ENCODE results near the gene HEATR9. TPM values are rescaled to one million over a fixed set of nuclear protein-coding genes. Genes with fewer than 3 reads are reported as not detected.

HEATR9 gene
- total RNA-seq, 1 experiment from 2014 or later: not detected

- Mint-ChIP-seq H3K36me3 (ENCODE audit: insufficient read depth, unreplicated experiment) (no peaks in the 10 kb centered on the region), H3K4me3 (ENCODE audit: unreplicated experiment) (no peak overlapping the region), H3K27ac (ENCODE audit: low read depth, unreplicated experiment) (no peak overlapping the region), H3K27me3 (ENCODE audit: insufficient read depth, unreplicated experiment) (no peaks in the 10 kb centered on the region), H3K9me3 (ENCODE audit: unreplicated experiment) (no peaks in the 10 kb centered on the region), H3K4me1 (ENCODE audit: insufficient read depth, unreplicated experiment) (peaks cover 14% of the 10 kb centered on the region)
- BruUV-seq (replicated peaks): no TSS peak
- DNase-seq (ENCODE audit: unreplicated experiment): no peak
- ChIA-PET POLR2A (interaction anchor here (0.6 to 0.9 kb wide), 2 partner anchors 21 to 1063 kb away, joined by 3 read pairs; no protein-coding TSS in a partner anchor), CTCF (no interaction called here)
- intact Hi-C loops (cut with micrococcal nuclease): no loop called here
- TF ChIP-seq CTCF (IDR thresholded peaks at IDR 0.05; ENCODE audit: unreplicated experiment): no peak
Measured at GRCh38 chr17:35867574-35867973, 1.1 kb downstream of the HEATR9 start.

- DNase-seq (ENCODE audit: unreplicated experiment): peak; percentile 30
- no peak overlapping the region for H3K27ac Mint-ChIP-seq (ENCODE audit: low read depth, unreplicated experiment)
- BruUV-seq (replicated peaks): no TSS peak
- no peak overlapping the region for H3K4me3 Mint-ChIP-seq (ENCODE audit: unreplicated experiment)
- ChIA-PET CTCF (interaction anchor here (0.5 kb wide), 1 partner anchor 16 kb away, joined by 3 read pairs; no protein-coding TSS in a partner anchor), POLR2A (interaction anchor here (0.6 to 1.3 kb wide), 3 partner anchors 34 to 252 kb away, joined by 3 to 4 read pairs (median 3); no protein-coding TSS in a partner anchor)
- intact Hi-C loops (cut with micrococcal nuclease): no loop called here
- H3K4me1 Mint-ChIP-seq (ENCODE audit: insufficient read depth, unreplicated experiment): peaks cover 14% of the 10 kb centered on the region
- no peaks in the 10 kb centered on the region for H3K36me3 Mint-ChIP-seq (ENCODE audit: insufficient read depth, unreplicated experiment)
- H3K27me3 Mint-ChIP-seq (ENCODE audit: insufficient read depth, unreplicated experiment): no peaks in the 10 kb centered on the region
- H3K9me3 Mint-ChIP-seq (ENCODE audit: unreplicated experiment): peaks cover 2% of the 10 kb centered on the region
- no peak for TF ChIP-seq CTCF (IDR thresholded peaks at IDR 0.05; ENCODE audit: unreplicated experiment)
Measured at GRCh38 chr17:35866341-35866950, 2.2 kb downstream of the HEATR9 start.

- H3K4me3 Mint-ChIP-seq (ENCODE audit: unreplicated experiment): no peak overlapping the region
- POLR2A ChIA-PET: interaction anchor here (0.6 to 1.3 kb wide), 5 partner anchors 9 to 253 kb away, joined by 3 to 4 read pairs (median 3); no protein-coding TSS in a partner anchor
- no peaks in the 10 kb centered on the region for H3K27me3 Mint-ChIP-seq (ENCODE audit: insufficient read depth, unreplicated experiment)
- peak; percentile 69 for DNase-seq (ENCODE audit: unreplicated experiment)
- BruUV-seq (replicated peaks): no TSS peak
- no peak for TF ChIP-seq CTCF (IDR thresholded peaks at IDR 0.05; ENCODE audit: unreplicated experiment)
- intact Hi-C loops (cut with micrococcal nuclease): no loop called here
- no peak overlapping the region for H3K27ac Mint-ChIP-seq (ENCODE audit: low read depth, unreplicated experiment)
- peaks cover 7% of the 10 kb centered on the region for H3K9me3 Mint-ChIP-seq (ENCODE audit: unreplicated experiment)
- CTCF ChIA-PET: interaction anchor here (0.5 kb wide), 1 partner anchor 16 kb away, joined by 3 read pairs; no protein-coding TSS in a partner anchor
- no peaks in the 10 kb centered on the region for H3K36me3 Mint-ChIP-seq (ENCODE audit: insufficient read depth, unreplicated experiment)
- H3K4me1 Mint-ChIP-seq (ENCODE audit: insufficient read depth, unreplicated experiment): peaks cover 14% of the 10 kb centered on the region
Measured at GRCh38 chr17:35865412-35866340, 3.0 kb downstream of the HEATR9 start.

- ChIA-PET POLR2A (interaction anchor here (0.6 to 0.9 kb wide), 2 partner anchors 10 to 14 kb away, joined by 3 read pairs; no protein-coding TSS in a partner anchor), CTCF (no interaction called here)
- DNase-seq (ENCODE audit: unreplicated experiment): no peak
- no peak overlapping the region for H3K27ac Mint-ChIP-seq (ENCODE audit: low read depth, unreplicated experiment)
- H3K4me1 Mint-ChIP-seq (ENCODE audit: insufficient read depth, unreplicated experiment): peaks cover 14% of the 10 kb centered on the region
- intact Hi-C loops (cut with micrococcal nuclease): no loop called here
- peaks cover 7% of the 10 kb centered on the region for H3K9me3 Mint-ChIP-seq (ENCODE audit: unreplicated experiment)
- no peaks in the 10 kb centered on the region for H3K27me3 Mint-ChIP-seq (ENCODE audit: insufficient read depth, unreplicated experiment)
- no peak overlapping the region for H3K4me3 Mint-ChIP-seq (ENCODE audit: unreplicated experiment)
- no peaks in the 10 kb centered on the region for H3K36me3 Mint-ChIP-seq (ENCODE audit: insufficient read depth, unreplicated experiment)
- no peak for TF ChIP-seq CTCF (IDR thresholded peaks at IDR 0.05; ENCODE audit: unreplicated experiment)
- no TSS peak for BruUV-seq (replicated peaks)
Measured at GRCh38 chr17:35864853-35865252, 3.8 kb downstream of the HEATR9 start.
